ENCODE results near the gene MDFIC.

MDFIC gene

GRCh38 chr7:115044224-115044623 is 122.3 kb downstream of the MDFIC start:
- no peak for DNase-seq

- no peak for DNase-seq
These were observed 126.2 kb downstream of the MDFIC start for GRCh38 chr7:115047958-115048720.

- no peak for DNase-seq
These were observed 130.8 kb downstream of the MDFIC start for GRCh38 chr7:115052706-115053105.

- DNase-seq = no peak
These were observed 132.7 kb downstream of the MDFIC start for GRCh38 chr7:115054478-115055065.

GRCh38 chr7:115056019-115056418 is 134.1 kb downstream of the MDFIC start:
- DNase-seq = peak; percentile 6

- no peak for DNase-seq
These were observed 136.8 kb downstream of the MDFIC start for GRCh38 chr7:115058726-115059125.

- DNase-seq = no peak
These were observed 137.4 kb downstream of the MDFIC start for GRCh38 chr7:115059321-115059720.

- DNase-seq = no peak
These were observed 138.4 kb downstream of the MDFIC start for GRCh38 chr7:115060095-115060870.

- DNase-seq = no peak
These were observed 144.2 kb downstream of the MDFIC start for GRCh38 chr7:115066050-115066449.

- no peak for DNase-seq
These were observed 144.7 kb downstream of the MDFIC start for GRCh38 chr7:115066634-115067033.

GRCh38 chr7:115068220-115068619 is 146.3 kb downstream of the MDFIC start:
- peak; percentile 35 for DNase-seq

Measured in fibroblast of skin of right quadriceps (primary cell).